Neural progenitor cell (in vitro differentiated cells): ENCODE measurements around the gene SNAP25.

Experiments
- CTCF ChIP-seq: fragments of 200-600 bp; sonication (generic); IDR thresholded peaks from 2 replicates; pipeline ENCODE4 v1.5.1; 2017; ENCODE audit warnings: antibody characterized with exemption, mild to moderate bottlenecking
- EZH2phosphoT487 ChIP-seq: fragments of 200-600 bp; sonication (generic); IDR thresholded peaks from 2 replicates; pipeline ENCODE4 v1.6.1; 2017; ENCODE audit warnings: antibody characterized with exemption

DNA sequence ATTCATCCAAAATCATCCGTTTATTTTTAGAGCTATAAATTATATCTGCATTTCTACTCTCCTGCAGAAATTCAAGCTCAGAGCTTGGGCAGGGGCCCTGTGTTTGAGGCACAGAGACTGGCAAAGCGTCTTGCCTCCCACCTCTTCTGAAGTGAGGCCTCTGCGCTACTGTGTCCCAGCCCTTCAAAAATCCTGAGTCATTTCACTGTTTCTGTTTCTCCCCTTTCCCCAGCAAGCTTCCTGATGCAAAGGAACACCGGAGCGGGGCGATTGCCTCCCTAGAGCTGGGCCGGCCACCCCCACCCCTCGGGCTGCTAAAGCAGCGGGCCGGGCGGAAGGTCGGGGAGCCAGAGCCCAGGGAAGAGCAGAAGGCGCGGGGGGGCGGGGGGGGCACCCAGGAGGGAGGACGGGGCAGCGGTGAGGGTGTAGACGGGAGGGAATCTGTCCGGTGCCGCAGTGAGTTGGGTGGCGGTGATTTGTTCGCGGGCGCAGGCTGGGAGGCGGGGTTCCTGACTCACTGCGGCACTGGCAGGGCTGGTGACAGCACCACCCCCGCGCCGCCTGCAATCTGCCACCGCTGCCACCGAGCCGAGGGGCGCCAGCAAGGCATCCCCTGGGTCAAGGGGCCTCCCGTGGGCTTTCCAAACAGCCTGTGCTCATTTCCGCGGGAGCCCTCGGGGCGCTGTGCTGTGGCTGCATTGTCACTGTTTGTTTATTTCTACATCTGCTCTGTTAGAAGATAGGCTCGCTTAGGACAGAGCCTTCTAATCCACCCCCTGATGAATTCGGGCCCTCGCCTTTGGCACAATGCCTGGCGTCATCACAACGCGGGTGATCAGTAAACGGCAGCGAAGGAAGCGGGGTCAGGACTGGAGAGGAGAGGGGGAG is 46.5 kb upstream of the SNAP25 start:
- TF ChIP-seq CTCF (peak; percentile 15), EZH2phosphoT487 (no peak)
